Measurements from ENCODE around the gene B9D1. TPM values are rescaled to one million over a fixed set of nuclear protein-coding genes. Genes with fewer than 3 reads are reported as not detected.

Gene B9D1
- total RNA-seq, 1 donor from 2014 or later: 6.8 TPM

GRCh38 chr17:19301274-19301951 lies 61.1 kb downstream of the B9D1 start:
- peak; percentile 38 for ATAC-seq (ENCODE audit: poor library complexity)
- DNase-seq: no peak
- intact Hi-C loops (cut with DNase I): no loop called here

DNA sequence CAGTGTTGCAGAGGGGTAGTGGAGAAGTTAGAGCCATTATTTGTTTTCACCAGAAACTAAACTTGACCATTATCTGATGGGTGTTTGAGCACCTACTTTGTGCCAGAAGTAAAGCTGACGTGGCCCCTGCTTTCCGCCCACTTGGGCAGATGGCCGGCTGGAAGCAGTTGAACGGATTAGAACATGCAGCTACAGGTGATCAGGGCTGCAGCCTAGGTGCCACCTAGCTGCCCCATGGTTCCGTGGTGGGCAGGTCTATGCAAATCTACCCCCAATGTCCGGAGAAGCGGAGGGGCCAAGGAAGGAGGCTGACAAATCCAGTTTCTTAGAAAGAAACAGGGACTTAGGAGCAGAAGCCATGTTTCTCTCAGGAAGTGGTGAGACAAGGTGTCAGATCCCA lies 62.7 kb downstream of the B9D1 start:
- intact Hi-C loops (cut with DNase I): no loop called here

GRCh38 chr17:19299214-19299747 lies 63.2 kb downstream of the B9D1 start:
- no peak for ATAC-seq (ENCODE audit: poor library complexity)
- DNase-seq: no peak
- intact Hi-C loops (cut with DNase I): no loop called here

More for the DNA sequence above, 62.7 kb downstream of the B9D1 start:
- DNase-seq (no peak), ATAC-seq (ENCODE audit: poor library complexity) (no peak)

DNA sequence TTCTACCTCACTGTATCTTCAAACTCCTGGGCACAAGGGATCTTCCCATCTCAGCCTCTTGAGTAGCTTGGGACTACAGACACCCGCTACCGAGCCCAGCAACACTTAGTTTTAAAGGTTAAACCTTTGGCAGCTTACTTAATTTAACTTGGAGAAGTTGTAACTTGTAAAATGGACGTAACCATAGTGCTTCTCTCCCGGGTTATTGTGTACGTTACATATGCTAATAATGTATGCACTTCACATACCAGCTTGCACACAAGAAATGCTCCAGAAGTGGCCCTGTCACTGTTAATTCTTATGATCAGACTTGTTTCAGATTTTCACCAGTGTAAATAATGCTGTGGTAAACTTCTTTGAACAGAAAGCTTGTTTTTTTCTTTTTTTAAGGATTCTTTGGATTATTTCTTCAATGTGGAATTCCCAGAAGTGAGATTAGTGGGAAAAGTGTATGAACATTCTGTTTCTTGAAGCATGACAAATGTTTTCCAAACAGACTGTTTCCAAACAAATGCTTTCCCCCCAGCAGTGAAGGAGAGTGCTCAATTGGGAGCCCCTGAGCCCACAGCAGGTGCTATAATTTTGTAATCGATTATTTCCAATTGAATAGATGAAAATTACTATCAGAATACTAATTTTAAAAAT lies 63.8 kb downstream of the B9D1 start:
- intact Hi-C loops (cut with DNase I): no loop called here
- DNase-seq (no peak), ATAC-seq (ENCODE audit: poor library complexity) (no peak)

GRCh38 chr17:19296786-19297778 lies 65.4 kb downstream of the B9D1 start:
- no peak for DNase-seq
- ATAC-seq (ENCODE audit: poor library complexity): no peak
- intact Hi-C loops (cut with DNase I): no loop called here

DNA sequence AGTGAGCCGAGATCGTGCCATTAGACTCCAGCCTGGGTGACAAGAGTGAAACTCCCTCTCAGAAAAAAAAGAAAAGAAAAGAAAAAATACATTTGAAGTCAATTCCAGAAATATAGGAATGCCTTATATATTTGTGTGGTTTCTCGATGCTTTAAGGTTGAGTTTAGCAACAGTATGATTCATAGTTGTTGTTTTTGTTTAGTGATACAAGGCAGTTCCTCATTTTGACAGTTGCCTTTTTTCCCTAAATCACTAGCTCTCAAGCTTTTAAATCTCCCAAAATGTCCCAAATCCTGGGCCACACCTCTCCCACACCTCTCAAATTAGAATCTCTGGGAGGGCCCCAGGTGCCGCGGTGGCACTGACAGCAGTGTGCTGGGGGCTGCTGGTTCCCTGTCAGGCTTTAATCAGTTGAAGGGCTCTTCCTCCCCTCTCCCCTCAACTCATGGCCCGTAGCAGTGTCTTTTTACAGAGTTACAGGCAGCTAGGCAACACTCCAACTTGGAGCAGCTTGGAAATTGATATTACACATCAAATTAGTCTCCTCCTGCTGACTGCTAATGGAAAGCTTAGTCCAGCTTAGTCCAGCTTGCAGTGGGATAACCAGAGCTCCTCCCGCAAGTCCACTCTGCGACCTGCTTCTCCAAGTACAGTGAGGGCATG lies 66.9 kb downstream of the B9D1 start:
- no peak for DNase-seq
- intact Hi-C loops (cut with DNase I): no loop called here

GRCh38 chr17:19294443-19294842 lies 68.1 kb downstream of the B9D1 start:
- intact Hi-C loops (cut with DNase I): no loop called here
- ATAC-seq (ENCODE audit: poor library complexity) (no peak), DNase-seq (no peak)

More for the DNA sequence above, 66.9 kb downstream of the B9D1 start:
- peak; percentile 17 for ATAC-seq (ENCODE audit: poor library complexity)

Small RNA genes lying within 50 kb of the gene (microRNA-seq; reads per million reads assigned to microRNA genes)
- 74.1 reads per million, percentile 49 among the genes with 10 or more reads in this experiment for gene MIR1180

Other genes with a start within 250 kb of the B9D1 start
- 1.5 TPM for gene GRAPL, start 235.1 kb downstream of the B9D1 start, total RNA-seq
- gene EPN2, start 125.4 kb downstream of the B9D1 start, total RNA-seq: 91.0 TPM
- gene MAPK7, start 15.8 kb upstream of the B9D1 start, total RNA-seq: 13.9 TPM
- 42.9 TPM for gene MFAP4, start 24.5 kb upstream of the B9D1 start, total RNA-seq
- 2.2 TPM for gene RNF112, start 48.5 kb upstream of the B9D1 start, total RNA-seq
- gene SLC47A1, start 171.1 kb upstream of the B9D1 start, total RNA-seq: 3.7 TPM